PFSK-1 (cell line): Measurements from ENCODE around the gene TMEM171.

Experiments used
- POLR2AphosphoS5 ChIP-seq: IDR thresholded peaks from 2 replicates; pipeline ENCODE4 v1.6.1; 2012; ENCODE audit warnings: low read depth, mild to moderate bottlenecking, control low read depth, low read length, moderate library complexity
- REST ChIP-seq, 2 experiments: IDR thresholded peaks; 2 replicates each; pipeline versions ENCODE4 v1.6.1 to v1.8.0; 2011 to 2012; ENCODE audit warnings: low read depth in 2 of 2, low read length in 2 of 2, control low read depth in 1 of 2, inconsistent platforms in 1 of 2, mild to moderate bottlenecking in 1 of 2, moderate library complexity in 1 of 2; ENCODE audit not compliant: insufficient read depth in 1 of 2
- SIN3A ChIP-seq: IDR thresholded peaks from 2 replicates; pipeline ENCODE4 v1.6.1; 2012; ENCODE audit warnings: mild to moderate bottlenecking, low read length, moderate library complexity, borderline replicate concordance; ENCODE audit not compliant: insufficient read depth
- TAF1 ChIP-seq: IDR thresholded peaks from 2 replicates; pipeline ENCODE4 v1.6.1; 2012; ENCODE audit warnings: low read length, control low read depth, borderline replicate concordance; ENCODE audit not compliant: insufficient read depth

DNA sequence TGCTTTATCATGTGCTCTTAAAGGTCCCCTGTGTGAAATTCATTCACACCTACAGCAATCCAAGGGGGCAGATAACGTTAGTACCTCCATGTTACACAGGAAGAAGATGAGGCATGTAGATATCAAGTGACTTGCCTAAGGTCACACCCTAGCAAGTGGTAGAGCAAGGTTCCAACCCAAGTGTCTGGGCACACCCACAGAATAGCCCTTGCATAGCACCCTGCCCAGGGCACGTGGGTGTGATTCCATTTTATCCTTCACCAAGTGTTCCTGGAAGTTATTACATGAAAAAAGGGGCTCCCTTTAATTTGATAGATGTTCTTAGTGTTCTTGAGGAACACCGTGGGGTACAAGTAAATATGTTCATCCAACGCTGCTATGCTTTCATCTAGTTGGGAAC is 4.9 kb downstream of the TMEM171 start:
- no peak for TF ChIP-seq POLR2AphosphoS5
- TF ChIP-seq TAF1: no peak
- no peak for TF ChIP-seq REST (IDR thresholded peaks at IDR 0.05; ENCODE audit: insufficient read depth in 1 of 2, low read depth in 2 of 2, low read length in 2 of 2)
- no peak for TF ChIP-seq SIN3A
